Endometrial microvascular endothelial cells (primary cell): Measurements from ENCODE around the gene GLIPR2. TPM values are rescaled to one million over a fixed set of nuclear protein-coding genes. Genes with fewer than 3 reads are reported as not detected.

ENCODE experiments used
- total RNA-seq: library from RNA; depleted of rRNA; stranded (reverse); fragments of >200 nt; gene quantifications from one replicate; pipeline ENCODE4 v1.2.3, GENCODE V29; 2015; ENCODE audit errors: inconsistent ontology term

The GLIPR2 gene
- total RNA-seq, 1 donor from 2014 or later = 35.7 TPM

Other genes with a start within 250 kb of the GLIPR2 start
- 0.19 TPM for gene HRCT1, start 230.5 kb upstream of the GLIPR2 start, total RNA-seq
- gene SPAAR, start 227.2 kb upstream of the GLIPR2 start, total RNA-seq = 34.1 TPM
- gene OR2S2, start 178.6 kb upstream of the GLIPR2 start, total RNA-seq = not detected
- gene RECK, start 99.8 kb upstream of the GLIPR2 start, total RNA-seq = 13.6 TPM
- gene CCIN, start 32.7 kb downstream of the GLIPR2 start, total RNA-seq = 1.9 TPM
- 387 TPM for gene CLTA, start 54.2 kb downstream of the GLIPR2 start, total RNA-seq
- 12.4 TPM for gene GNE, start 121.7 kb downstream of the GLIPR2 start, total RNA-seq